NCI-H524 treated with DMSO at 0.1 percent for 48 hours (cell line): ENCODE measurements around the gene GSTM5.
"Not testable (repeated sequence)": the region's sequence is repeated elsewhere in the genome, so short reads cannot be mapped to it uniquely, and the experiment has no call there.

Experiments
- DNase-seq: peaks from one replicate; lab custom pipeline; 2025; lab: John Stamatoyannopoulos, UW

Gene GSTM5

GRCh38 chr1:109762039-109762585 lies 50.1 kb downstream of the GSTM5 start:
- DNase-seq: no peak

GRCh38 chr1:109762821-109763645 lies 51.0 kb downstream of the GSTM5 start:
- no peak for DNase-seq

GRCh38 chr1:109763646-109764415 lies 51.8 kb downstream of the GSTM5 start, which contains the start of gene EPS8L3:
Gene EPS8L3, minus strand, starts transcription at chr1:109763923. Its CDS starts 2,174 bp downstream, at chr1:109761749.
- DNase-seq: no peak

GRCh38 chr1:109764561-109765482 lies 52.8 kb downstream of the GSTM5 start:
- DNase-seq: no peak

GRCh38 chr1:109765483-109765815 lies 53.4 kb downstream of the GSTM5 start:
- no peak for DNase-seq

GRCh38 chr1:109765896-109766615 lies 54.0 kb downstream of the GSTM5 start:
- DNase-seq: no peak

- not testable (repeated sequence) for DNase-seq
Observed at GRCh38 chr1:109766991-109767636, 55.1 kb downstream of the GSTM5 start.
